ENCODE results near the gene MRPS26.
A peak's percentile ranks its signal among the peaks of the same experiment; 100 is the strongest.

Gene MRPS26

DNA sequence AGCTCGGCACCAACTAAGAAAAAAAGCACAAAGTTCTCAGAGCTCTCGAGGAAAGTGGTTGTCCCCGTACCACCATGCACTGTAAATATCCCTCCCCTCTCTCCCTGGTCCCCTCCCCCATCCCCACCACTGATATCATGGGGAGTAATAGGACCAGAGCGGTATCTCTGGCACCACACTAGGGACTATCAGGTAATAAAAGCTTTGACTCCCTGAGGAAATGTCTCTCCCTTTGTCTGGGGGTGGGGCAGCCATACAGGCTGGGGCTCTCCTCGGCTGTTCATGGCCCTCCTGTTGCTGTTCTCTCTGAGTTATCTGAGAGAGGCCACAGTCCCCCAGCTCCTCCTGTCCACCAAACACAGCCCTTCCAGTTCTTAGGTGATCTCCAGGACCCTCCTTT, 7.4 kb upstream of the MRPS26 start:
- H3K4me3 ChIP-seq = no peak overlapping the region
- H3K36me3 ChIP-seq = peaks cover 73 to 94% (median 78%) of the 10 kb centered on the region in 11 experiments
- no peak for TF ChIP-seq Cebpa-rat (IDR thresholded peaks at IDR 0.05)
- no peaks in the 10 kb centered on the region for H3K27me3 ChIP-seq
- H3K27ac ChIP-seq = no peak overlapping the region
- no peak overlapping the region for H3K4me2 ChIP-seq
- 0 out of 22 replicates have a peak overlapping the region, but pooled peaks of 1 of the 11 experiments have one; percentile 18 for H3K9ac ChIP-seq
- peaks cover 0 to 19% (median 0%) of the 10 kb centered on the region in 11 experiments; a peak in 2 of 22 replicates for H4K20me1 ChIP-seq
- no peaks in the 10 kb centered on the region for H3K4me1 ChIP-seq
- H3K9me3 ChIP-seq (replicated peaks in 1 of 11) = no peaks in the 10 kb centered on the region

DNA sequence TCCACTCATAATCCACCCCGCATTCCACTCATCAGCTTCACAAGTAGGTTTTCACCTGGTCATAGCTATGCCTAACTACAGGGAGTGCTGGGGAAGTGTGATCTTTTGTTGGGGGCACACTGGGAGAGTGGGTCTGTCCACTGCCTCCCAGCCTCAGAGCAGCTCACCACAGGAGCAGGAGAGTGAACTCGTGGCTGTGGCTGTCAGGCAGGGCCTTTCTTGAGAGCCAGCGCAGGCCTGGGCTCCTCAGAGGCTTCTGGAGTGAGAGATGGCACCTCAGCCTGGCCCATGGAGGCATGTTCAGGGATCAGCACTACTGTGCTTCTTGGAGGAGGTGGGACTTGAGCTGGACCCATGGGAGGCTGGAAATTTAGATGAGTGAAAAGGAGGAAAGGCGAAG, 6.4 kb upstream of the MRPS26 start:
- Histone ChIP-seq H3K4me2 (no peak overlapping the region), H3K9me3 (replicated peaks in 1 of 11) (no peaks in the 10 kb centered on the region), H3K27ac (peak overlapping the region in 1 of 11 experiments; percentile 10; a peak in 1 of 22 replicates), H4K20me1 (peaks cover 0 to 19% (median 0%) of the 10 kb centered on the region in 11 experiments; a peak in 2 of 22 replicates), H3K27me3 (no peaks in the 10 kb centered on the region), H3K4me3 (no peak overlapping the region), H3K4me1 (peaks cover 0 to 3% (median under 1%) of the 10 kb centered on the region in 10 experiments; a peak in 5 of 20 replicates), H3K9ac (peak overlapping the region in 1 of 11 experiments; percentile 18; a peak in 1 of 22 replicates), H3K36me3 (peaks cover 64 to 85% (median 69%) of the 10 kb centered on the region in 11 experiments)
- TF ChIP-seq Cebpa-rat (IDR thresholded peaks at IDR 0.05) = no peak

DNA sequence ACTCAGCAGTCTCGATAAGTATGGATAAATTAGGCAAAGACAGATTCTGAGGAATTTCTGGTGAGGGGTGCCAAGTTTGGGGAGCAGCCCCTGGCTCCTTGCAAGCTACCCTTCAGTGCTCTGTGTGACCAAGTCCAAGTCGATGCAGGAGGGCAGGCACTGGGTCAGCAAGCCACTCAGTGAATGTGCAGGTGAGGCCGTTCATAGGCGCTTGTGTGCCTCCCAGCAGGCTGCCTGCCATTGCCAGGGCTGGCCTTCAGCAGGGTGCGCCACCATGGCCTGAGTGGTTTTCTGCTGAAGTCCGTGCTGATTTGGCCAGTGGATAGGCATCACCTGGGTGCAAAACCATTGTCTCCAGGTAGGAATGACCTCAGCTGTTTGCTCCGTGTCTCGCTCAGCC, 5.8 kb upstream of the MRPS26 start:
- Histone ChIP-seq H4K20me1 (peaks cover 0 to 19% (median 0%) of the 10 kb centered on the region in 11 experiments; a peak in 2 of 22 replicates), H3K4me2 (no peak overlapping the region), H3K9me3 (replicated peaks in 1 of 11) (no peaks in the 10 kb centered on the region), H3K4me1 (peaks cover 4 to 10% (median 7%) of the 10 kb centered on the region in 10 experiments; a peak in 19 of 20 replicates), H3K9ac (no peak overlapping the region), H3K4me3 (no peak overlapping the region), H3K36me3 (peaks cover 58 to 78% (median 63%) of the 10 kb centered on the region in 11 experiments), H3K27me3 (no peaks in the 10 kb centered on the region), H3K27ac (no peak overlapping the region)
- no peak for TF ChIP-seq Cebpa-rat (IDR thresholded peaks at IDR 0.05)

DNA sequence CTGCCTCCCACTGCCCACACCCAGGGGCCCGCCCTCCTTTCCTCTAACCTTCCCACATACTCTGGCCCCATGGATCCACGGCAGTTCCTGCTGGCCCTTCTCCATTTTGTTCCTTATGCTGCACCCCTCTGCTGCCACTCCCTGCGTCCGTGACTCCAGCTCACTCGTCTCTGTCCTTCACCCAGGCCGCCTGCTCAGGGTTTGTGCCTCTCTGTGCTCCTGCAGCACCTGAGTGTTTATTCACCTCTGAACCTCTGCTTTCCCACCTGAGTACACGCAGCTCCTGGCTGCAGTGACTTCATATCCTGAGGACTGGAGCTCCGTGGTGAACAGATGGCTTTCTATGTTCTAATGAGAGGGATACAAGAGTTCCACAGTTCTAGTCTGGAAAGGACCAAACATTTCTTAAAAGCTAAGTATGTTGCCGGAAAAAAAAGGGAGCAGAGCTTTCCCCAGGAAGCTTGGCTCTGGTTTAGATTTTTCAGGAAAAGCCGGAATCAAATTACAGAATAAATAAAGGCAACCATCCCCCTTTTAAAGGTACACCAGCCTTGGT, 3.9 kb upstream of the MRPS26 start:
- Histone ChIP-seq H4K20me1 (peaks cover 0 to 13% (median 6%) of the 10 kb centered on the region in 11 experiments; a peak in 13 of 22 replicates), H3K36me3 (peaks cover 39 to 60% (median 45%) of the 10 kb centered on the region in 11 experiments), H3K27me3 (no peaks in the 10 kb centered on the region), H3K9me3 (replicated peaks in 1 of 11) (no peaks in the 10 kb centered on the region), H3K4me1 (peaks cover 10 to 16% (median 14%) of the 10 kb centered on the region in 10 experiments), H3K27ac (no peak overlapping the region), H3K4me3 (no peak overlapping the region), H3K4me2 (no peak overlapping the region), H3K9ac (no peak overlapping the region)
- no peak for TF ChIP-seq Cebpa-rat (IDR thresholded peaks at IDR 0.05)

DNA sequence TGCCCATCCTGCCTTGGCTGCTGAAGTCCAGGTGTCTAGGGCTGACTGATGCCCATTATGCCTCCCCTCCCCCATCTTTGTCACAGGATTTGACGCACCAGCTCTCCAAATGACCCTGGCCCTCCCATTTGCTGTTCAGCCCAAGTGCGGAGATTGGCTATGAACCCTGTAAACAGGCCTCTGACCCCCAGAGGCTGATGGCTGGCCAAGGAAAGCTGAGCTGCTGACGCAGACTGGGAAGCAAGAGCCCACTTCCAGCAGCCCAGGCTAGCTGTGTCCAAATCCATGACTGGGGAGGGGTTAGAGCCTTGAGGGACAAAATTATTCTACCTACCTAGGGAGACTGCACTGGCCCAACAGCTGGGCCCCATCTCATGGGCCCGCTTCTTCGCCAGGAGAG, 3.2 kb upstream of the MRPS26 start:
- no peak overlapping the region for H3K4me2 ChIP-seq
- H3K27me3 ChIP-seq = no peaks in the 10 kb centered on the region
- peaks cover 17 to 23% (median 21%) of the 10 kb centered on the region in 10 experiments for H3K4me1 ChIP-seq
- TF ChIP-seq Cebpa-rat (IDR thresholded peaks at IDR 0.05) = no peak
- peaks cover 36 to 55% (median 41%) of the 10 kb centered on the region in 11 experiments for H3K36me3 ChIP-seq
- H3K9ac ChIP-seq = no peak overlapping the region
- H3K27ac ChIP-seq = no peak overlapping the region
- peaks cover 0 to 15% (median 12%) of the 10 kb centered on the region in 11 experiments; a peak in 15 of 22 replicates for H4K20me1 ChIP-seq
- H3K4me3 ChIP-seq = no peak overlapping the region
- H3K9me3 ChIP-seq (replicated peaks in 1 of 11) = no peaks in the 10 kb centered on the region

DNA sequence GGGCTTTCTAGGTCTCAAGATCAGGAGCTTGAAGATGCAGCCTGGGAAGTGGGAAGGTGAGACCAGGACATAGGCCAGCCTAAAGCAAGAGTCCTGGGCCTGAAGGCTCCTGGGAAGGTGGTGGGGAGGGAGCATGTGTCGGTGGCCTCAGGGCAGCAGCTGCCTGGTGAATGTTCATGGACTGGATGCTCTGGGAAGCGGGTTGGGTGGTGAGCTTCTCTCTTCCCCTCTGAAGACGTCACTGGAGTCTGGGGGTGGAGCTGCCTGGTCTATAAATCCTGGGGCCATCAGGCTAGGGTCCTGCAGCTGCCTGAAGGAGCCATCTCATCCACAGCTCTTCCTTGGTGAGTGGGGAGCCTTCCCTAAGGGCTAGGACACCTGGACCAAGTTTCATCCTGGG, 2.5 kb upstream of the MRPS26 start, which contains the start of gene GNRH2:
Gene GNRH2 (plus strand): TSS at position 301 of the 400 bp plus-strand sequence. CDS start 793 bp downstream, outside the sequence.
- Histone ChIP-seq H4K20me1 (peaks cover 0 to 22% (median 17%) of the 10 kb centered on the region in 11 experiments; a peak in 15 of 22 replicates), H3K27me3 (no peaks in the 10 kb centered on the region), H3K9ac (no peak within 1 kb of the TSS), H3K4me3 (no peak within 1 kb of the TSS), H3K27ac (no peak within 1 kb of the TSS), H3K4me2 (peak within 1 kb of the TSS in 5 of 11 experiments; percentile 87 to 99 (median 92); a peak in 6 of 22 replicates), H3K4me1 (peaks cover 20 to 29% (median 26%) of the 10 kb centered on the region in 10 experiments), H3K36me3 (peaks cover 35 to 55% (median 41%) of the 10 kb centered on the region in 11 experiments), H3K9me3 (replicated peaks in 1 of 11) (no peaks in the 10 kb centered on the region)
- TF ChIP-seq Cebpa-rat (IDR thresholded peaks at IDR 0.05) = no peak

DNA sequence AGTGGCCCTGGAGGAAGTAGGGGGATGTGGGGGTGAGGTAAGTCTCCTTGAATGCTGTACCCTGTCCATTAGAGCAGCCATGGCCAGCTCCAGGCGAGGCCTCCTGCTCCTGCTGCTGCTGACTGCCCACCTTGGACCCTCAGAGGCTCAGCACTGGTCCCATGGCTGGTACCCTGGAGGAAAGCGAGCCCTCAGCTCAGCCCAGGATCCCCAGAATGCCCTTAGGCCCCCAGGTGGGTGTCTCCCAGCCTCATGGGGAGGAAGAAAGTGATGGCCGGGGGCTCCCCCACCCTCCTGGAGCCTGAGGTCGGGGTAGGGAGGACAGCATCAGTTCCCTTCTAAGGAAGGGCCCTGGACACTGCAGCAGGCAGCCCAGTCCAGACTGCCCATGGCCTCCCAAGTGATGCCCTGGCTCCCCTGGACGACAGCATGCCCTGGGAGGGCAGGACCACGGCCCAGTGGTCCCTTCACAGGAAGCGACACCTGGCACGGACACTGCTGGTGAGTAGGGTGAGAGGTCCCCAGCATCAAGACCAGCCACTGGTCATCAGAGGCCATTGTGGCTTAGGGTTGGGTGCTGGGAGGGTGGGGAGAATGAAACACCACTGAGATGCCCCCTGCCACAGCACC, 1.4 kb upstream of the MRPS26 start:
- H3K4me1 ChIP-seq = peaks cover 20 to 30% (median 27%) of the 10 kb centered on the region in 10 experiments
- no peaks in the 10 kb centered on the region for H3K27me3 ChIP-seq
- H3K4me2 ChIP-seq = peak overlapping the region; percentile 85 to 99 (median 94); a peak in 19 of 22 replicates
- no peak for TF ChIP-seq Cebpa-rat (IDR thresholded peaks at IDR 0.05)
- H4K20me1 ChIP-seq = peaks cover 0 to 34% (median 25%) of the 10 kb centered on the region in 11 experiments; a peak in 15 of 22 replicates
- H3K9me3 ChIP-seq (replicated peaks in 1 of 11) = no peaks in the 10 kb centered on the region
- no peak overlapping the region for H3K9ac ChIP-seq
- H3K36me3 ChIP-seq = peaks cover 35 to 55% (median 41%) of the 10 kb centered on the region in 11 experiments
- peak overlapping the region in 1 of 10 experiments; percentile 85; a peak in 1 of 20 replicates for H3K4me3 ChIP-seq
- H3K27ac ChIP-seq = no peak overlapping the region

DNA sequence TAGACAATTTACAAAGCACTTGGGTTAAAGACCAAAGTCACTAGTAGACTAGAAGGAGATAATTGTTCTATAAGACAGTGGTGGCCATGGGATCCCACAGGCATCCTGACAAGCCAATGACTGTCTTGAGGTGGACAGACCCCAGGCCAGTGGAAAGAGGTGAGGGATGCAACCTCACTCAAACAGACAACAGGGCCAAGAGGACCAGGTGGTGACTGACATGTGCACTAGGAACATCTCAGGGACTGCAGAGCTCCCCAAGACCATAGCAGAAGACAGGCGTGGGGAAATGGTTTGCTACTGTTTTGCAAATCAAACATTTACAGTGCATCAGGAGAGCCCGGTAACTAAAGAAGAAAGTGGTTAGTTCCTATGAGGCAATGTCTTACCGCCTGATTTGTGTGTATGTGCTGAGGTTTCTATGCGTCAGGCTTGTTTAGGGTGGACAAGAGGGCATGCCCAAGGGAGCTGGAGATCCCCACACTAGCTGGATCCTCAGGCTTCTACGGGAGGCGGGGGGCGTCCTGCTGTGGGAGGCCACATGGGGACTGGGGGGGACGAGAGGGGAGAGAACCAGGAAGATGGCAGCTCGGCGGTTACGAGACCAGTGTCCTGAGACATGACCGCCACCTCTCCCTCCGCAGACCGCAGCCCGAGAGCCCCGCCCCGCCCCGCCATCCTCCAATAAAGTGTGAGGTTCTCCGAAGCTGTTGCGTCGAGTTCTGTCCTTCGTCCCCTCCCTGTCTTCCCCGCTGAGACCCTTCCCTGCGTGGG, 623 bp upstream of the MRPS26 start:
- Histone ChIP-seq H3K27me3 (no peaks in the 10 kb centered on the region), H3K4me1 (peaks cover 20 to 30% (median 27%) of the 10 kb centered on the region in 10 experiments)
- TF ChIP-seq Cebpa-rat (IDR thresholded peaks at IDR 0.05) = no peak

More for the DNA sequence above, 623 bp upstream of the MRPS26 start:
- Histone ChIP-seq H3K27ac (peak overlapping the region; percentile 81 to 93 (median 88)), H3K4me2 (peak overlapping the region; percentile 85 to 99 (median 94)), H3K36me3 (peaks cover 35 to 55% (median 41%) of the 10 kb centered on the region in 11 experiments), H3K4me3 (peak overlapping the region; percentile 82 to 98 (median 93)), H4K20me1 (peaks cover 0 to 41% (median 25%) of the 10 kb centered on the region in 11 experiments; a peak in 15 of 22 replicates), H3K9me3 (replicated peaks in 1 of 11) (no peaks in the 10 kb centered on the region), H3K9ac (peak overlapping the region; percentile 84 to 92 (median 90))

Data from BLaER1 treated with 17β-estradiol and CSF1 and Interleukin-3, amounts not matched to agents 10 nM and 100 nM (cell line).